NCI-H2081 (cell line): Measurements from ENCODE around the gene VAMP5.
"Not testable (repeated sequence)": the region's sequence is repeated elsewhere in the genome, so short reads cannot be mapped to it uniquely, and the experiment has no call there.

ENCODE experiments used
- DNase-seq, 2 experiments: peaks; one replicate each; lab custom pipeline; 2025; lab: John Stamatoyannopoulos, UW

Gene VAMP5

GRCh38 chr2:85550486-85550885 lies 33.7 kb upstream of the VAMP5 start:
- DNase-seq: no peak

GRCh38 chr2:85551698-85552678 lies 32.2 kb upstream of the VAMP5 start:
- DNase-seq: peak; percentile 76 to 78

GRCh38 chr2:85553184-85553583 lies 31.0 kb upstream of the VAMP5 start:
- no peak for DNase-seq

GRCh38 chr2:85554980-85555612 lies 29.1 kb upstream of the VAMP5 start:
- DNase-seq: no peak

- no peak for DNase-seq
Observed at GRCh38 chr2:85557130-85557529, 27.1 kb upstream of the VAMP5 start.

GRCh38 chr2:85558160-85558559 lies 26.1 kb upstream of the VAMP5 start:
- DNase-seq: no peak

- DNase-seq: not testable (repeated sequence)
Observed at GRCh38 chr2:85560403-85560726, 23.9 kb upstream of the VAMP5 start.

GRCh38 chr2:85560812-85561279 lies 23.4 kb upstream of the VAMP5 start:
- no peak for DNase-seq

GRCh38 chr2:85561280-85562212 lies 22.7 kb upstream of the VAMP5 start, which contains the start of gene GGCX:
Gene GGCX (minus strand): TSS chr2:85561493. CDS start chr2:85561428, 65 bp downstream.
- peak; percentile 92 to 96 for DNase-seq

GRCh38 chr2:85564144-85564563 lies 20.1 kb upstream of the VAMP5 start:
- DNase-seq: no peak

GRCh38 chr2:85566265-85566664 lies 18.0 kb upstream of the VAMP5 start:
- DNase-seq: no peak

GRCh38 chr2:85575739-85576138 lies 8.5 kb upstream of the VAMP5 start:
- DNase-seq: no peak

GRCh38 chr2:85577063-85577385 lies 7.2 kb upstream of the VAMP5 start:
- no peak for DNase-seq

GRCh38 chr2:85577386-85578242 lies 6.6 kb upstream of the VAMP5 start, which contains the start of gene VAMP8:
Gene VAMP8 (plus strand): TSS chr2:85577586. CDS start chr2:85577647, 61 bp downstream.
- no peak for DNase-seq

GRCh38 chr2:85578243-85579180 lies 5.7 kb upstream of the VAMP5 start:
- DNase-seq: no peak

GRCh38 chr2:85579266-85579935 lies 4.8 kb upstream of the VAMP5 start:
- no peak for DNase-seq

- no peak for DNase-seq
Observed at GRCh38 chr2:85580206-85580605, 4.0 kb upstream of the VAMP5 start.

- no peak for DNase-seq
Observed at GRCh38 chr2:85582492-85582891, 1.7 kb upstream of the VAMP5 start.

GRCh38 chr2:85583667-85584353 lies 421 bp upstream of the VAMP5 start:
- DNase-seq: no peak
